H1 (cell line): Measurements from ENCODE around the gene NEURL4. TPM values are rescaled to one million over a fixed set of nuclear protein-coding genes. Genes with fewer than 3 reads are reported as not detected.

ENCODE experiments used
- CHD2 ChIP-seq: IDR thresholded peaks from 2 replicates; pipeline ENCODE4 v1.6.1; 2012; ENCODE audit warnings: low read length, improper control_type of control experiment
- GABPA ChIP-seq: IDR thresholded peaks from 2 replicates; pipeline ENCODE4 v1.6.1; 2011; ENCODE audit warnings: mild to moderate bottlenecking, low read length, moderate library complexity, borderline replicate concordance; ENCODE audit not compliant: insufficient read depth
- JUN ChIP-seq: IDR thresholded peaks from 2 replicates; pipeline ENCODE4 v1.6.1; 2011; ENCODE audit warnings: low read depth, mild to moderate bottlenecking, improper control_type of control experiment, low read length
- KDM4A ChIP-seq: IDR thresholded peaks from one replicate; pipeline ENCODE4 v1.7.1; 2012; ENCODE audit warnings: low read depth, mild to moderate bottlenecking, moderate library complexity, low read length, inconsistent platforms; ENCODE audit not compliant: severe bottlenecking
- KDM5A ChIP-seq: fragments of 200-600 bp; IDR thresholded peaks from 2 replicates; pipeline ENCODE4 v1.7.1; 2012; ENCODE audit warnings: mild to moderate bottlenecking, low read length, inconsistent platforms, mixed read lengths
- RFX5 ChIP-seq: IDR thresholded peaks from 2 replicates; pipeline ENCODE4 v1.6.1; 2011; ENCODE audit warnings: low read depth, low read length, improper control_type of control experiment, borderline replicate concordance
- polyA plus RNA-seq, 7 experiments: library from polyadenylated mRNA; depleted of rRNA in 3 of 7; stranded (reverse) in 5 of 7; unstranded in 2 of 7; fragments of >200 nt in 5 of 7; fragments of 200-250 nt in 2 of 7; gene quantifications; 1 replicate in 5 of 7; 2 replicates in 1 of 7; 4 replicates in 1 of 7; pipeline versions ENCODE4 v1.2.1 to v1.2.3, GENCODE V29; 2011 to 2013; ENCODE audit warnings: missing spikeins in 2 of 7, mixed read lengths in 2 of 7
- total RNA-seq: library from RNA; stranded (reverse); fragmentation: NEBNext Ultra II Directional; extraction: Animal tissue kit (Norgen Biotek cat#: 25700); gene quantifications from 2 replicates; pipeline ENCODE4 v1.2.1, GENCODE V29; 2021

Gene NEURL4
- total and polyA plus RNA-seq, 2 of the 8 experiments (the other 6 are each of a cell fraction or from before 2014, with no cell fraction given), result 29.6 to 46.8 TPM

DNA sequence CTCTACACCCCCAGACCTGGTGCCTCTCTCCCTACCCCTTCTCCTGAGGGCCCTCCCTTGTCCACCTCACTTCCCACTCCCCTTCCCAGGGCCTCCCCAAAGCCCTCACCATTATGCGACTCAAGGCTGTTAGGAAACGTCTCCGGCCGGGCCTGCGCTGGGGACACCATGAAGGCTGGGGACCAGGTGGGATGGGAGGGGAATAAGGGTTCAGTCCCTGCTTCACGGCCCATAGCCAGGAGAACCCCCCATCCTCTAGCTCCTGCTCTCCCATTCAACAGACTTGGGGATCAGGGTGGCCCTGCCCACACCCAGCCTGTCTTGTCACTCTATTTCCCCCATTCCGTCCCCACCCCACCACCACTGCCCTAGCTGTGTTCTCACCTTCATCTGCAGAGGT is 2.1 kb downstream of the NEURL4 start (continued):
- TF ChIP-seq GABPA (no peak), CHD2 (no peak), RFX5 (no peak), JUN (no peak), KDM4A (no peak), KDM5A (no peak)
